ENCODE measurements around the gene TCEANC.

TCEANC gene

GRCh38 chrX:13694359-13694758 lies 41.4 kb downstream of the TCEANC start:
- no peak for DNase-seq

GRCh38 chrX:13694983-13695382 lies 42.0 kb downstream of the TCEANC start:
- no peak for DNase-seq

GRCh38 chrX:13695601-13696115 lies 42.7 kb downstream of the TCEANC start:
- no peak for DNase-seq

GRCh38 chrX:13697455-13697854 lies 44.5 kb downstream of the TCEANC start:
- DNase-seq, result no peak

GRCh38 chrX:13697976-13698375 lies 45.0 kb downstream of the TCEANC start:
- no peak for DNase-seq

GRCh38 chrX:13698432-13698831 lies 45.5 kb downstream of the TCEANC start:
- DNase-seq, result no peak

- DNase-seq, result no peak
These were observed 46.4 kb downstream of the TCEANC start for GRCh38 chrX:13699183-13699826.

- no peak for DNase-seq
These were observed 47.4 kb downstream of the TCEANC start for GRCh38 chrX:13700380-13700779.

- no peak for DNase-seq
These were observed 49.3 kb downstream of the TCEANC start for GRCh38 chrX:13702111-13702789.

GRCh38 chrX:13703135-13703534 lies 50.2 kb downstream of the TCEANC start:
- no peak for DNase-seq

- no peak for DNase-seq
These were observed 50.6 kb downstream of the TCEANC start for GRCh38 chrX:13703589-13703988.

- DNase-seq, result no peak
These were observed 58.2 kb downstream of the TCEANC start for GRCh38 chrX:13711141-13711540.

Measured in activated CD4-positive, CD25-positive, alpha-beta regulatory T cell treated with anti-CD3 and anti-CD28 coated beads, Interleukin-2, amount 50 U/mL, for 72 hours (primary cell).